NAMALWA (cell line): Measurements from ENCODE around the gene ESR2.
"Not testable (repeated sequence)": the region's sequence is repeated elsewhere in the genome, so short reads cannot be mapped to it uniquely, and the experiment has no call there.

Source experiments
- DNase-seq: peaks from one replicate; pipeline ENCODE4 v3.0.0-alpha.2; 2015; ENCODE audit warnings: low spot score

ESR2 gene

DNA sequence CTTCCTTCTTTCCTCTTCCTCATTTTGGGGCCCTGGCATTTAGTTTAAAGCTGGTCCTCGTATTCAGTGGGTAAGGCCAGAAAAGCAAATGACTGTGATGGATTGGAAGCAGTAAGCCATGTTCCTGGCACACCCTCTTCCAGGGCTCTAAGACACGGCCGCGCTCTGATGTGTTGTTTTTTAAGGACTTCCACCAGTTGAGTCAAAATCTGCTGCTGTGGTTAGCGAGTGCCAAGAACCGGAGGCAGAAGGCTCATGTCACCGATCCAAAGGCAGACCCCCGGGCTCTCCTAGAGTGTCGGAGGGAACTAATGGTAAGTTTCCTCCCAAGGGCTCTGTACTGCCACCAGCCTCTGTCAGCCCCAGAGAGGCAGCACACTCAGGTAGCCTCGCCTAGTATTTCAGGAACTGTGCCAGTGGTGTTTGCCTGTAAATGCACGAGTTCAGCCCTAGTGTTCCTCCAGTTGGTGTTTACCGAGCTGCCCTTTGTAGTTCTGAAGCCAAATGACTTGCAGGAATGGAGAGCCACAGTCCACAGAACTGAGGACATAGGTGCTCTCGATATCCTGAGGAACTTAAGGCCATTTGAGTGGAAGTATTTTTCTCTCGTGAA, 72.7 kb downstream of the ESR2 start:
- DNase-seq = no peak

DNA sequence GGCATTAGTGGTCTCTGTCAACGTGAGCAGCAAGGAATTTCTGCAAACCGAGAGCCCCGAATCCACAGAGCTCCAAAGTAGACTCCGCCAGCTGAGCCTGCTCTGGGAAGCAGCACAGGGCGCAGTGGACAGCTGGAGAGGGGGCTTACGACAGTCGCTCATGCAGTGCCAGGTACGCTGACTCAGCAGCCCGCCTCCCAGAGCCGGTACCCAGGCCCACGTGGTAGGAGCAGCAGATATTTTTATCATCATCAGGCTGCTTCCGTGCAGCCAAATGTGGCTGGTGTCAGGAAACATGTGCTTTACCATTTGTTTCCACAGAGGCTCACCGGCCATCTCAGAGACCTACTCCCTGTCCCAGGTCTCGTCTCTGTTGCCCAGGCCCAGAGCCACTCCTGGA, 73.7 kb downstream of the ESR2 start:
- no peak for DNase-seq

DNA sequence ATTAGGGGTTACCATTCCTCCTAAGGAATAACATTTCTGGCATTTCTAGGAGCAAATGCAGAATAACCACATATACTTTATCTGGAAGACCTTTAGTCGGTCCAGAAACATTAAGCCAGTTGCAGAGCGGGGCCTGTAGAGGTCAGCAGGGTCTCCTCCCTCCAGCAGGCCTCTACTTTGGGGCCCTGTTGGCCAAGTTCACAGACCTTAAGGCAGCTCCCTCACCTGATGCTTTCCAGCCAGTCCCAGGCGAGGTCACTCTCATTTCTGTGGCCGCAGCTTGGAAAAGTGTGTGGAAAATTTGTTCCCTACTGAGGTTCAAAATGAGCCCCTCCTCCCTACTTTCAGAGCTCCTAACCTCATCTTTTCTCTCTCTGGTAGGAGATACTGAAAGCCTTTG, 74.1 kb downstream of the ESR2 start:
- DNase-seq = no peak

DNA sequence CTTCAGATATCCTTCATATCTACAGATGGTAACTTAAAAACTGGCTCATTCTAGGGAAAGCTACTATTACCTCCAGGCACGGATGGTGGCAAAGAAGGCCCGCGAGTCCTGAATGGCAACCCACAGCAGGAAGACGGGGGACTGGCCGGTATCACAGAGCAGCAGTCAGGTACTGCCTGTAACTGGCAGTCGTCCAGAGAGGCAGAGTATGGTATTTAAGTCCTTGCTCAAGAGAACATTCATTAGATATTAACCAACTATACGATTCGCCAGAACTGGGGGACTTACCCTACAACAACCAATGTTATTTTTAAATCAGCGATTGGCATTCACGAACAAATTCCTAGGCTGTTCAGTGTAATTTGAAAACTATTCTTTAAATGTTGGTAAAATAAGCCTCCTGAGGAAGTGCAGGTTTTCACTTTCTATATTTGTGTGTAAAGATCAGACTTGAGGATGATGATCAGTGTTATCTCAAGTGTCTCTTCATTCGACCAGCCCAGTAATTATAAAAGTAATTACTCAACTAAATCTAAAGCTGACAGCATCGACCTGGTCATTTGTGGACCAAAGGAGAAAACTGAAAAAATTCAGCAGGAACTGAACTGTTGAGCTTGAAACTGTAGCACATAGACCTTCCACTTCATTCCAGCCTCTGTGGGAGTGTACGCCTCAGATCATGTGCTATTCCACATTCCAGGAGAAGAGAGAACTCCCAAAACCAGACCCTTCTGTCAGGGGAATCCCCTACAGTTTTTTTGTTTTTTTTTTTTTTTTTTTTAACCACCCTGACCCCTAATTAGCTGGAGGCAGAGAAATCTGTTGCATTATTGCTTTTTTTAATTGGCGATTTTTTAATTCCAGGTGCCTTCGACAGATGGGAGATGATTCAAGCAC, 75.6 kb downstream of the ESR2 start:
- no peak for DNase-seq

DNA sequence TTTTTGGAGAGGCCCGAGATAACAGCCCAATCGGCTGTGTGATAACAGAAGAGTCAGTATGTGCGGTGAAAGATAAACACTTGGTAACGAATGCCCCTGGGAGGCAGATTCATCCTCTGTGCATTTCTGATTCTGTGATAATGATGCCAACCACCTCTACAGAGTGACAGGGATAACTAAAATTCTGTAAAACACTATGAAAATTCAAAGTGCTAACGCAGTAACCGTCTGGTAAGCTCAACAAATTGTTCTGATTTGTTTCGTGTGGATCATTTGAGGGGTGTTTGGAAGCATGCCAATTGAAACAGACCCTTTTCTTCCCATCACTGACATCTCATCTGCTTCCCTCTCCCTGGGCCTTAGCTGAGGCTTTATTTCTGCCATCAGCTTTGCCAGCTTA, 76.3 kb downstream of the ESR2 start:
- no peak for DNase-seq

DNA sequence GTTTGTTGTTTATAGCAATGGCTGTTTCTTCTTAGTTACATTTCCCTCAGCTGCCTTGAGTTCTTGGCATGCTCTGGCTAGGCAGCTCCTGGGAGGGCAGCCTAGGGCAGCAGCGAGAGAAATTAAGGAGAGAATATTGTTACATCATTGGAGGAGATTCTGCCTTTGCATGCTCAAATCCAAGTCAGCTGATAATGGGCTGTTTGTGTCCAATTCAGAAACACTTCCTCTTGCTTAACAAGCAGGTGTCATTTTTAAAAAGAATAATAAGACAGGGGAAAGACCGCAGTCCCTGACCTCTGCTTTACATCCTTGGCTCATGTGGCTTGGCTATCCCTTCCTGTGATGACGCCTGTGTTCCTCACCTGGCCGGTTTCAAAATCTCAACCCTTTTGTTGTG, 76.9 kb downstream of the ESR2 start:
- DNase-seq = peak; percentile 19

DNA sequence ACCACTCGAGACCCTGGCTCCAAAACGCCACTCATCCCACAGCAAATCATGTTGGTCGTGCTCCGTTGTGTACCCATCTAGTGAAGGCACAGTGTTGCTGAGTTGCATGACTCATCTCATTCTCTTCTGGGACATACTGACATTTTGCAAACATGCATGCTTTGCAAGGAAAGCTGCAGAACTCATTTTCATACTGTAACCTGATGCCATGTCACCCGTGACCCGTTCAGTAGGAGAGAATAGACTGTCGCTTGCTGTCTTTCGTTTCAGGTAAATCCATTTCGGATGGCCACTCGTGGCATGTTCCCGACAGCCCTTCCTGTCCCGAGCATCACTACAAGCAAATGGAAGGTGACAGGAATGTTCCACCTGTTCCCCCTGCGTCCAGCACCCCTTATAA, 78.2 kb downstream of the ESR2 start:
- no peak for DNase-seq

DNA sequence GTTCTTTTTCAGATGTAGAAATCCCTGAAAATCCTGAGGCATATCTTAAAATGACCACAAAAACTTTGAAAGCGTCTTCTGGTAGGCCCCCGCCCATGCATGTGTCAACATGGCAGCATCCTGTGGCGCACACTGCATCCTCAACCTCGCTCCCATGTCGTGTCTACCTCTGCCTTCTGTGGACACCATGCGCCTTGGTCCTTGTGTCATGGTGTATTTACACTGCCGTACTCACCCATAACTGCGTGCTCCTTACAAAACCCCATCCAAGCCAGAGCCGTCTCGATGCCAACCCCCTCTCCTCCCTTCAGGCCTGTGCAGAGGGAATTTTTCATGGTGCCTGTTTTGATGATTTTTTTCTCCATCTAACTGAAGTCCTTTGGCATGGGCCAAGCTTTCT, 78.9 kb downstream of the ESR2 start:
- DNase-seq = no peak

DNA sequence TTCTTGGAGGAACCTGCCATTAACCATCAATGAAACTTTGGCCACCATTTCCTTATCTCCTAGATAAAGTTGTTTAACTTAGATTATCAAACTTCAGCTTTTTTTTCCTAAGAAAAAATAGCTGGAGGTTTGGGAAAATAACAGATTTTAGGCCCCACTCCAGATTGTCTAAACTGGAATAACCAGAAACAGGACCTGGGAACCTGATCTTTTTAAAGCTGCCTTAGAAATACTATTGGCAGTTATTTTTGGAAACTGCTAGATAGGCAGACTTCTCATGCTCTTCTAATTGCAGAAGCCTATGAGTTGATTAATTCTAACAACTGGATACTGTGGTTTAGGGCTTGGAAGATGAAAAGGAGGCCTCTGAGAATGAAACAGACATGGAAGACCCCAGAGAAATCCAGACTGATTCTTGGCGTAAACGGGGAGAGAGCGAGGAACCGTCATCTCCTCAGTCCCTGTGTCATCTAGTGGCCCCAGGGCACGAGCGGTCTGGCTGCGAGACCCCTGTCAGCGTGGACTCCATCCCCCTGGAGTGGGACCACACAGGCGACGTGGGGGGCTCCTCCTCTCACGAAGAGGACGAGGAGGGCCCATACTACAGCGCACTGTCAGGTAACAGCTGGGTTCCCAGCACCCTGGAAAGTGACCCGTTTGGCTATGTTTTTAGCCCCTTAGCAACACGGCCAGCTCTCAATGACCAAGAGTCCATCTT, 80.2 kb downstream of the ESR2 start:
- DNase-seq = no peak

DNA sequence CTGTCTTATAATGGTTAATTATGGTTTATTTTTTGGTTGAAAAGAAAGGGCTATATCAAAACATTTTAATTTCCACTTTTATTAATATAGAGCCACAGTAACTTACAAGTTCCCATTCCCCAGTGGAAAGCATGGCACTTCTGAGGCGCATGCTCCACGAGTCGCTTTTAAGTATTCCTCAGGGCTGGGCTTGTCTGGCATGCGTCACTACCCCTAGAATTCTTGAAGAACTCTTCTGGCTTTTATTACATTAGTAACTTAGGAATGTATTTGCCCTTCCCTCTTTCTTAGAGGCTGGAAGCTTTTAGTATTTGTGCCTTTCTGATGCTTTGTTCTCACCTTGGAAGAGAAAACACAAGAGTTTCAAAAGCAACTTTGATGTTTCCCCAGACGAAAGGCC, 81.1 kb downstream of the ESR2 start:
- DNase-seq = no peak

DNA sequence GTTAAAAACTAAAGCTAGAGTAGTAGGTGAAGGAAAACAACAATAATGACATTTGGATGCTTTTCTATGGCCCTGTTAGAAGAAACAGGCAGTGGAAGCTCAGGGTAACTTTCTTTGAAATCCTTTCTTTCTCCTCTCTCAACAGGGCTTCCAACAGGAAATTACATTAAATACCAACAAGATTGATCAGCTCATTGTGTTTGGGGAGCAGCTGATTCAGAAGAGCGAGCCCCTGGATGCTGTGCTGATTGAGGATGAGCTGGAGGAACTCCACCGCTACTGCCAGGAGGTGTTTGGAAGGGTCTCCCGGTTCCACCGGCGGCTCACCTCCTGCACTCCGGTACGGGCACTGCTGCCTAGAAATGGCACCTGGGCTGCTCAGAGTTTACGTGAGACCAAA, 81.5 kb downstream of the ESR2 start:
- DNase-seq = no peak

DNA sequence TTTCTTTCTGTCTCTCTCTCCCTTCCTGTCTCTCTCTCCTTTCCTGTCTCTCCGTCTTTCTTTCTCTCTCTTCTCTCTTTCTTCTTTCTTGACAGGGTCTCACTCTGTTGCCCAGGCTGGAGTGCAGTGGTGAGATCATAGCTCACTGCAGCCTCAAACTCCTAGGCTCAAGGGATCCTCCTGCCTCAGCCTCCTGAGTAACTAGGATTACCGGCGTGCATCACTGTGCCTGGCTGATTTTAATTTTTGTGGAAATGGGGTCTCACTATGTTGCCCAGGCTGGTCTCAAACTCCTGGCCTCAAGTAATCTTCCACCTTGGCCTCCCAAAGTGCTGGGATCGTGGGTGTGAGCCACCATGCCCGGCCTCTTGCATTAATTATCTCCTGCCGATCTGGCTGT, 83.3 kb downstream of the ESR2 start:
- DNase-seq = not testable (repeated sequence)

DNA sequence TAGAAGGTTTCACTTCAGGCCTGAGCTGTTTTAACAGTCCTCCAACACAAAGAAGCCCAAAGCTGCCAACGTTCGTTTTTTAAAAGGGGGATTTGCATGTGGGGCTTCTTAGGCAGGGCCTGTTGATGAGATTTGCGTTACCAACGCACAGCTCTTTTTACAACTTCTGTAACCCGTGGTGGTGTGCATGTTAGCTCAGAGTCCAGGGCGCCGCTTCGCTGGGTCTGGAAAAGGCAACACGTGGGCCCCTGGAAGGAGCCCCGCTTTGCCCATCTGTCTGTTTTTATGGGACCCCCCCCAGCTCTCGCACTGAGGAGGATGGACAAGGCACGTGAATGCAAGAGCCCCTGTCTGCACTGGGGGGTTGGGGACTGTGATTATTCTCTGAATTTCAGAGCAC, 84.0 kb downstream of the ESR2 start:
- DNase-seq = no peak

DNA sequence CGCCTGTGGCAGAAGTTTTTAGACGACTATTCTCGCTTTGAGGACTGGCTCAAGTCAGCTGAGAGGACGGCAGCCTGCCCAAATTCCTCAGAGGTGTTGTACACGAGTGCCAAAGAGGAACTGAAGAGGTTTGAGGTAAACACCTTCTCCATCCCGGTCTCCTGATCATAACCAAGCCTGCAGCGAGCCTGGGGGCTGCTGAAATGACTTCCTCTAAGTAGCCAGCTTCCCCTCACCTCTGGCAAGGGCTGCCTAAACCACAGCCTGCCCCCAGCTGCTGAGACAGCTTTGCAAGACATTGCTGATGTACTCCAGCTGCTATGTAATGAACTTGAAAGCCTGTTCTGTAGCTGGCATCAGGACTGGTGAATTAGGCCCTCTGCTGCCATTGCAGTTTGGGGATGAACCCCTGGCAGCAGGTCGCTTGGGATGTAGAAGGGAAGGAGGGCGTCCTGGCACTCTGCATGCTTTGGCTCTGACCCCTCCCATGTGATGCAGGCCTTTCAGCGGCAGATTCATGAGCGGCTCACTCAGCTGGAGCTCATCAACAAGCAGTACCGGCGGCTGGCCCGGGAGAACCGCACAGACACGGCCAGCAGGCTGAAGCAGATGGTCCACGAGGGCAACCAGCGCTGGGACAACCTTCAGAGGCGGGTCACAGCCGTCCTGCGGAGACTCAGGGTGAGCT, 84.6 kb downstream of the ESR2 start:
- DNase-seq = no peak

DNA sequence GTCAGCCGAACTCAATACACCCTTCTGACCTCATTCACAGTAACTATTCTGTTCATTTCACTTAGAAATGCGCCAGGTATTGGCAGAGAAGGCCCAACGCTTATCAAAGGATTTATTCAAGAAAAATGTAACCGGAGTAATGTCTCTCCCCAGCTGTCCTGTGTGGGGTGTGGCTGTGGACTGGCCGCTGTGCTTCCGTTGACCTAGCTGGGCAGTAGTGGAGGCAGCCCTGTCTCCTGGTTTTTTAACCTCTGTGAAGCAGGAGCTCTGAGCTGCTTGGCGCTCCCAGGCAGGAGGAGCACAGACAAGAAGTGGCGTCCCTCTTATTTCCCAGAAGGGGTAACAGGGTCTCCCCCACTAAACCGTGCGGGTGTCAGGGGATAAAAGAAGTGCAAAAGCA, 85.2 kb downstream of the ESR2 start:
- DNase-seq = no peak

DNA sequence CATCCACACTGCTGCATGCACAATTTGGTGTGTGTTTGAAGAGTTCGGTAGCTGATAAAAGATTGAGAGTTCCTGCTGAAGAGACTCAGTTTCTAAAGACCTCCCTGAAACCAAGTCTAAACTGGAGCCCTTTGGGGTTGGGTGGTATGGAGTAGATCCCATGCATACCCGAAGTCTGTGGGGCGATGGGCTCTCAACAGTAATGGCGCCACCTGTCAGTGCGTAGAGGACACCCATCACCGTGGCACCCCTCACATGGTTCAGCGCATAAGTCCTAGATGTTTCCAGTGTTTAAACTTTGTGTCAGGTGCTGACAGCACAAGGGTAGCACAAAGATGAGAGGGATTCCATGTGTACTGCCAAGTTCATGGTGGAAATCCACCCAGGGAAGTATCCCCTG, 85.9 kb downstream of the ESR2 start:
- no peak for DNase-seq

DNA sequence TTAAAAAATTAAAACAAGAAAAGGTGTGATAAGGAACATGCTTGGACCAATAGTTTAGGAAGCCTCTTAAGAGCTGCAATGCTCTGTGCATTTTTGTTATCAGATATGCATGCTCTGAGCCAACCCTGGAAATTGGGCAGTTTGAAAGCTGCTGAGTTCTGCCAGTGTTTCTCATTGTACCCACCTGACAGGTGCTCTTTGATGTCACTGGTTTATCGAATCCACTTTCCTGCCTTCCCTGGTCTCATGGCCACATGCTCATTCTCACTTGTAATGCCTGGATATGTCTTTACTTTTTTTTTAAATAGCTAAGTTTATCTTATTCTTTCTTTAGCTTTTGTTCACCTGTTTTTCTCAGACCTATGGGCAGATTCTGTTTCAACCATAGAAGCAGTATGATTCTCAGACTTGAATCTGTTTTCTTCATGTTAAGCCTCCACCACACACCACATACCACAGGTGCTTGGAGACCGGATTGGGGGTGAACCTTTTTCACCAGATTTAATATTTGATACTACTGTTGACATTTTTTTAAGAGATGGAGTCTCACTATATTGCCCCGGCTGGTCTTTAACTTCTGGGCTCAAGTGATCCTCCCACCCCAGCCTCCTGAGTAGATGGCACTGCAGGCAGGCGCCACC, 90.7 kb downstream of the ESR2 start:
- DNase-seq = no peak

DNA sequence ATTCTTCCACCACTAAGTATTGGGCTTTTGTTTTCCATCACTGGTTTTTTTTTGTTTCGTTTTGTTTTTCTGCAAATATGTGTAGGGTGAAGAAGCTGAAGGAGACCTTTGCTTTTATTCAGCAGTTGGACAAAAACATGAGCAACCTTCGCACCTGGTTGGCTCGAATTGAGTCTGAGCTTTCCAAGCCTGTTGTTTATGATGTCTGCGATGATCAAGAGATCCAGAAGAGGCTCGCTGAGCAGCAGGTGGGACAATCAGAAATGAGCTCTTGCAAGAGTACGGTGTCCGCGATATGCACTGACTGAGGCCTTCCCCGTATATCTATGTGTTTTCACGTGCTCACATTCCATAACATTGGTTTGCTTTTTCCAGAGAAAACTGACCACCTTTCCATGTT, 91.5 kb downstream of the ESR2 start:
- DNase-seq = no peak

DNA sequence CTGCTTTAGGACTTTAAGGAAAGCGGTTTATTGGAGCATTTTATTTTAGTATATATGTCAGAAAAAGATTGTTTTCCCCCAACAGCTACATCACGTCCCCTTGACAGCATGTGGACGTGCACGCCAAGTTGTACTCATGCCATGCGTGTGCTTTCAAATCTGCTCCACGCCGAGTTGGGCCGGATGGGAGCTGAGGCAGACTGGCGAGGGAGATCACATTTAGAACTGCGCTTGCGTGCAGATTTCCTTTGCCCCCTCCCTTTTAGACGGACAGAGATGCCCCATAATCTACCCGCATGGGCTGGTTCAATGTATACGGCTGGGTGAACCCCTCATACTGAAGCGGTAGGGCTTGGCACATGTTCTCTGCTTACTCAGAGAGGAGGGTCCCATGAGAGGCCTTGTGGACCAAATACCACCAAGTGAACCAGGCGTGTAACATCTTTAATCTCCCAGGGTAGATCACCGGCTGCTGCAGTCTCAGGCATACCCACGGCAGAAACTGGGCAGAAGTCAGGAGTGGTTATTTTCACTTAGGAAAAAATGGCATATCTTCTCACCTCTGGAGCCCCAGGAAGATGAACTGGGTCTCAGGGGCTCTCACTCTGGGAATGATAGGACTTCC, 92.1 kb downstream of the ESR2 start:
- no peak for DNase-seq

DNA sequence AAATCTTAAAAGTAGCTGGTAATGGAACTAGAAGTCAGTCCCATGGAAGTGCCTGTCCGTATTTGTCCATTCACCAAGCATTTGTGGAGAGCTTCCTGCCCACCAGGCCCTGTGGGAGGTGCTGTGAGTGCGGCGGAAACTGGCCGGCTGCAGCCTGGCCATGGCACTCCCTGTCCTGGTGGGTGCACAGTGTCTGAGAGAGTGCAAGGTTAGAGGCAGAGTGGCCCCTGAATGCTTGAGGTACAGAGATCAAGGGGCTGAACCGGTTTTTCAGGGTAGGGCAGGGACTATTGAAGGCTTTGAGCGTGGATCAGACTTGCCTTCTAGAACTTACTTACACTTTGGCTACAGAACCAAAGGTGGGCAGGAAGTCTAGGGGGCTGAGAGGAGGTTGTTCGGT, 92.9 kb downstream of the ESR2 start:
- DNase-seq = no peak

DNA sequence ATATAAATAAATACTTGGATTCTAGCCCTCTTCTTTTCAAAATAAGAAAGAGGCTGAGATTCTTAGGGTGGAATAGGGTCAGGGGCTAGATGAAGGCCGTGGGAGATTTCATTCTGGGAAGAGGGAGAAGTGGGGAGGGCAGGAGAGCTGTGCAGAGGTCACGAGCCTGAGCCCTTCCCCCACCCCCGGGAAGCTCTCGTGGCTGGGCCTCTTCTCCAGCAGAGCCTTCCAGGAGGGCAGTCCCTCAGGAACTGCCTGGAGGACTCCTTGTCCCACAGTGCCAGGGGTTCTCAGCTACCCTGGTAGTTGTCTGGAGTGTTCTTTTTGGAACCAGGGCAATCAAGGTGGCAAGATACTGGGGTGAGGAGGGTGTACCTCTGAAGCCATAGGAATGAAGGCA, 94.0 kb downstream of the ESR2 start:
- DNase-seq = no peak

DNA sequence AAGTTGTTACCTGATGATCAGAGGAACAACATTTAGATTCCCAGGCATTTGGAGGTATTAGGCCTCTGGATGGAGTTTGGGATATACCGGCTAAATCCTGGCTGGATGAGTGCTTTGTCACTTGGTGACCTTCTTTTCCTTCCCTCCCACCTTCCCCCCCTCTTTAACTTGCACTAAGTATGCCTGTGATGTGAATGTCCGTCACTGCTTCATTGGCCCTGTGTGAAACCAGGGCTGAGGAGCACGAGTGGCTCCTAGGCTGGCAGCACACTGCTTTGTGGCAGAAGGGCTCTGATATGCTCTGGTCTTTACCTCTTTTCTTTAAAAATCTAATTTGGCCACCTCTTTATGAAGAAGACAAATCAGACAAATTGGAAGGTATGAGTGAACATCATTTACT, 95.7 kb downstream of the ESR2 start:
- no peak for DNase-seq
